GM18526 (cell line): ENCODE measurements around the gene DYNC1I1.

Experiments
- POLR2A ChIP-seq: IDR thresholded peaks from 3 replicates; pipeline ENCODE4 v1.6.1; 2011; ENCODE audit not compliant: insufficient read length; ENCODE audit errors: extremely low read depth

Gene DYNC1I1

GRCh38 chr7:95817866-95818640, 45.7 kb downstream of the DYNC1I1 start:
- no peak for TF ChIP-seq POLR2A

DNA sequence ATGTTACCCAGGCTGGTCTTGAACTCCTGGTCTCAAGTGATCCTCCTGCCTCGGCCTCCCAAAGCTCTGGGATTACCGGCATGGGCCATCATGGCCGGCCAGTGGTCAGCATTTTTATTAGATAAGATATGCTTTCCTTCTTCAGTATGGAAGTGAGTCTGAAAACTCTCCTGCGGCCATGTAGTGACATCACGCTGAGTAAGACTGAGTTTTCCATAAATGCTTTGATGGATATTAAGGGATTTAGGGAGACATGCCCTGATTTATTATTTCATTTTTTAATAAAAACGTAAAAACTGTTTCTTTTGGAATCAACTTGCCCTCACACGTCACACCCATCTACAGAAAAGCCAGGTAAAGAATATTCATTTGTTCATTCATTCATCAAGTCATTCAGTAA, 48.4 kb downstream of the DYNC1I1 start:
- TF ChIP-seq POLR2A, result no peak

- no peak for TF ChIP-seq POLR2A
These were observed 50.4 kb downstream of the DYNC1I1 start for GRCh38 chr7:95822717-95823116.

DNA sequence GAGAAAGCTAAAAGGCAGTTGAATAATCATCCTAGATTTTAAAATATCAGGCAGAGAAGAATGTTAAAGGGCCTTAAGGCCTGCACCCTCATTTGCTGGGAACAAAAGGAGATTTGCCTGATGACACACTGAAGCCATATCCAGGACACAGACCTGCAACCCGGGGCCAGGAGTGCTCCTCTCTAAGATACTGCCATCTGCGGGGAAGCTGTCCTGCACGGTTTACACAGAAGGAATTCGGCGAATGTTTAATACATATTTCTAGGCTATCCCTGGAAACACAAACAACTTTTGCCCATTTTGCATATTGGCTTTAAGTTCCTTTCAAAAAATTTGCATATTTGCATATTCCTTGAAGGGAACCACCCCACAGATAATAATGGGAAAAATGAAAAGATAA, 52.3 kb downstream of the DYNC1I1 start:
- no peak for TF ChIP-seq POLR2A

DNA sequence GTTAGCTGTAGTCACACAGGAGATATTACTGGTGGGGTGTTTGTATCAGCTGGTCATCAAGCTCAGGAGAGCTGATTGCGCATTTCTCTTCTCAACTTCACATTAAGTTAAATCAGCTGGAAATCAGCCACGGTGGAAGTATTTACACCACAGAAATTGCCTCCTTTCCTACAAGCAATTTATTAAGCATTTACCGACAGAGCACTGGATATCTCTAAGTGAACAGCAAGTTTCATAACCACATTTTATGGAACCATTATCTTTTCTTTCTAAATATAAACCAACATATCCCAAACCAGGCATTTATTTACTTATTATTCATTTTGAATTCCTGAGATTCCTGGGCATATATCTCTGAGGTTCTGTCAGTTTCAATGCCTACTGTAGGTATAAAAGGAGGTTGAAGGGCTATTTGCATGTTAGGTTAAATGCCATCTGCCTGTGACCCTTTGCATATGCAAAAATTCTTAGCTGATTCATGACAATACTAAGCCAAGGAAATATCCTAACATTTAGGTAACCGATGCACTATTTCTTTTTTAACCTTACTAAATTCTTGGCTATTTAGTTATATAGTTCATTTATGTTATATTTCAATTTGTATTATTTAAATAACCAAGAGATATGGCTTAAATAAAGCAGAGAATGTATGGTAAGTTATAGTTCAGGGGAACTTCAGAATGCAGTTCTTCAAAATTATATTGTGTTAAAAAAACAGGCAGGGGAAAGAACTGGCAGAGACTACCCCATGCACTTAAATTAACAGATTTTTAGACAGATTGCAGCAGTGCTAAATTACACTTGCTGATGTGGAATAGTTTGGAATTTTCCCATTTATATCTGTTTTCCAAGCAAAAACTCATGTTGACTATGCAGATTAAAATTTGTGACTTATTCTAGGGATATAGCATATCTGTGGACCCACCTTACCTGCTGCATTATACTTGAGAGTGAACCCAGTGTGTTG, 56.8 kb downstream of the DYNC1I1 start:
- no peak for TF ChIP-seq POLR2A

- TF ChIP-seq POLR2A, result no peak
These were observed 68.9 kb downstream of the DYNC1I1 start for GRCh38 chr7:95840953-95841950.

DNA sequence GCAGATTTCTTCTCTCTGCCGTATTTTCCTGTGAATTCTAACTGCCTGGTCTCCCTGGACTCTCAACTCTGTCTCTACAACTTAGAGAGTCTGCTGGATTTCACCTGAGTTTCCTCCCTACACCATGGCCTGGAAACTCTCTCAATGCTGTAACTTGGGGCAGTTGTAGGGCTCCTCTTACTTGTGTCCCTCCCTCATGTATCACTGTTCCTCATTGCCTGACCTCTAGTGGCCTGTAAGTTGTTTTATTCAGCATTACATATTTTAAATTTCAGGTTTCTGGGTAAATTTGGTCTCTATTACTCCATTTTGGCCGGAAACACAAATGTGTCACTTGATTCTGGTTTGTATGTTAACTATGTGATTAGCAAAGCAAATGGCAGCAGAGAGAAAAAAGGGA, 70.9 kb downstream of the DYNC1I1 start:
- TF ChIP-seq POLR2A, result no peak

- no peak for TF ChIP-seq POLR2A
These were observed 72.7 kb downstream of the DYNC1I1 start for GRCh38 chr7:95845007-95845406.

DNA sequence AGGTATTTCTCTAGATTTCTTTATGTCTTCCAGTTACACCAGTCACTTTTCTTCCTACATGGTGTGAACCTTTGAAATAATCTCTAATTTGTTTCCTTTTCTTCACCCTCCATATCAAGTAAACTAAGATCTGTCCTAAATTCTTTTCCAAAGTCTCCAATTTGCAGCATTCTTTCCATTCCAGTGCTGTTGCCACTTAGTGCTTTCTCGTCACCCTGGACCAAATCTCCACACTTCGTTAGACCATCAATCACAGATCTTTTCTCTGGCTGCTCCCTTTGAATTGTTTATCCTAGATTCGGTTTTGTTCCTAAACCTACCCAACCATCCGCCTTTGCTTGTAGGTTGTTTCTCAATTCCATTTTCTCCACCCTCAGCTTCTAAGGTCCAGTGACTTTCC, 74.7 kb downstream of the DYNC1I1 start:
- TF ChIP-seq POLR2A, result no peak

DNA sequence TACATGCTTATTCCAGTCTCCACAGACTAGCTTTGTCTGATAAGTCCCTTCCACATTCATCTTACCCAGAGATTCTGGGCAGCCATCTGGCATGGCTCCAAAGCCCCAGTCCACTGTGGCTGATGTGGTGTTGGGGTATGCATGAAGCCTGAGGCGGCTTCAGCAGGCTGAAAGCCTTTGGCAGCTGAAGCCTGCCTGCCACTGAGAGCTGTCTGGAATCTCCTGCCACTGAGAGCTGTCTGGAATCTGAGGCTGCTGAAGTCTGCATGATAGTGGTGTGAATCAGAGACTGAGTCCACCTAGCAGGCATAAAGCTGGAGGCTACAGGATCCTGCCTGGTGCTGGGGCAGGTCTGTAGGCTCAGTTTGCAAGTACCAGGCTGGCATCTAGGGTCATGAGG, 87.1 kb downstream of the DYNC1I1 start:
- TF ChIP-seq POLR2A, result no peak

DNA sequence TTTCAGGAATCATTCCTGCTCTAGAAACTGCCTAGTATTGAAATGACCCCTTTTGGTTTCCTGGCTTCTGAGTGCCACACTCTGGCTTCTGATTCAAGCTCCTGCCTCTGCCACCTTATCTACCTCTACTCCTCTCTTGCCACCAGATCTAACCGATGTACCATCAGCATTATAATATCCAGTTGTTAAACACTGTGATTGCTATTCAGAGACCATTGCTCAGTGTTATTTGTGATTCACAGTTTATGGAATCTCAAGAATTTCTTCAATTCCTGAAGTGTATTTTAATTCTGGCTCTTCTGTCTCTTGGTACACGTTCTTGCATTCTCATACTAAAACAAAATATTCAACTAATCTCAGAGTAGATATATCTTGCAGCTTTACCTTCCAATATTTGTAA, 88.7 kb downstream of the DYNC1I1 start:
- no peak for TF ChIP-seq POLR2A

- TF ChIP-seq POLR2A, result no peak
These were observed 91.3 kb downstream of the DYNC1I1 start for GRCh38 chr7:95863623-95864022.

GRCh38 chr7:95865716-95866371, 93.5 kb downstream of the DYNC1I1 start:
- no peak for TF ChIP-seq POLR2A

- TF ChIP-seq POLR2A, result no peak
These were observed 95.0 kb downstream of the DYNC1I1 start for GRCh38 chr7:95867309-95867708.

- no peak for TF ChIP-seq POLR2A
These were observed 98.9 kb downstream of the DYNC1I1 start for GRCh38 chr7:95871075-95871848.
